MCF 10A (cell line): ENCODE data around the gene RBCK1. TPM values are rescaled to one million over a fixed set of nuclear protein-coding genes. Genes with fewer than 3 reads are reported as not detected.

ENCODE experiments used
- BruUV-seq: library from RNA; stranded (reverse); fragments of 400-500 nt; replicated peaks from 2 replicates; lab custom pipeline; 2021; lab: Mats Ljungman, UMichigan
- CTCF ChIA-PET: fragments of 300-600 bp; sonication (Branson Sonifier 250); formaldehyde crosslinking; extraction: SDS; loops from one replicate; lab custom pipeline; 2021; ENCODE audit warnings: antibody characterized with exemption, inconsistent platforms; lab: Yijun Ruan, JAX
- POLR2A ChIA-PET: fragments of 300-600, 350-650 bp; sonication (Branson Sonifier 250); formaldehyde crosslinking; extraction: SDS; loops from one replicate; lab custom pipeline; 2020; ENCODE audit warnings: antibody characterized with exemption, inconsistent platforms; lab: Yijun Ruan, JAX
- DNase-seq: peaks from one replicate; pipeline ENCODE4 v3.0.0-alpha.2; 2018; ENCODE audit not compliant: unreplicated experiment
- H3K27ac Mint-ChIP-seq: one replicate; pipeline ENCODE4 v1.8.0; 2022; ENCODE audit warnings: mild to moderate bottlenecking, low read depth, mixed read lengths; ENCODE audit not compliant: unreplicated experiment
- H3K27me3 Mint-ChIP-seq: one replicate; pipeline ENCODE4 v1.8.0; 2022; ENCODE audit warnings: mixed read lengths; ENCODE audit not compliant: insufficient read depth, unreplicated experiment
- H3K36me3 Mint-ChIP-seq: one replicate; pipeline ENCODE4 v1.8.0; 2022; ENCODE audit warnings: mild to moderate bottlenecking, moderate library complexity, mixed read lengths; ENCODE audit not compliant: insufficient read depth, unreplicated experiment
- H3K4me1 Mint-ChIP-seq: one replicate; pipeline ENCODE4 v1.8.0; 2022; ENCODE audit warnings: mixed read lengths; ENCODE audit not compliant: insufficient read depth, unreplicated experiment
- H3K4me3 Mint-ChIP-seq: one replicate; pipeline ENCODE4 v1.8.0; 2022; ENCODE audit warnings: mild to moderate bottlenecking, moderate library complexity, mixed read lengths; ENCODE audit not compliant: unreplicated experiment
- H3K9me3 Mint-ChIP-seq: one replicate; pipeline ENCODE4 v1.8.0; 2022; ENCODE audit warnings: mixed read lengths; ENCODE audit not compliant: unreplicated experiment
- CTCF ChIP-seq: fragments of 200-600 bp; IDR thresholded peaks from one replicate; pipeline ENCODE4 v1.8.0; 2022; ENCODE audit warnings: antibody characterized with exemption, mild to moderate bottlenecking; ENCODE audit not compliant: unreplicated experiment
- intact Hi-C: fragments of 100-400 bp; cut with micrococcal nuclease; formaldehyde crosslinking; loops from 2 replicates; pipeline ENCODE4 v1.14.1; 2022
- total RNA-seq: library from RNA; stranded (reverse); gene quantifications from 2 replicates; pipeline ENCODE4 v1.2.3, GENCODE V29; 2022

RBCK1 gene
- total RNA-seq, 1 experiment from 2014 or later = 353 TPM

GRCh38 chr20:397432-398237, 10.5 kb upstream of the RBCK1 start:
- ChIA-PET CTCF (interaction anchor here (0.8 to 6.2 kb wide), 4 partner anchors 25 to 43 kb away, joined by 3 to 45 read pairs (median 5); no protein-coding TSS in a partner anchor), POLR2A (interaction anchor here (1.2 to 13.1 kb wide), 7 partner anchors 10 to 43 kb away, joined by 3 to 198 read pairs (median 7); partner anchors contain the start of gene TRIB3)
- Mint-ChIP-seq H3K27ac (no peak overlapping the region), H3K36me3 (peaks cover 61% of the 10 kb centered on the region), H3K4me1 (peaks cover 16% of the 10 kb centered on the region), H3K9me3 (no peaks in the 10 kb centered on the region), H3K4me3 (no peak overlapping the region), H3K27me3 (no peaks in the 10 kb centered on the region)
- TF ChIP-seq CTCF = no peak
- intact Hi-C loops = no loop called here
- no peak for DNase-seq
- BruUV-seq = no TSS peak

- peak overlapping the region; percentile 78 for H3K27ac Mint-ChIP-seq
- H3K4me1 Mint-ChIP-seq = peaks cover 16% of the 10 kb centered on the region
- ChIA-PET POLR2A (interaction anchor here (1.1 to 13.1 kb wide), 6 partner anchors 8 to 45 kb away, joined by 3 to 198 read pairs (median 8); partner anchors contain the start of gene TRIB3), CTCF (interaction anchor here (0.7 to 6.2 kb wide), 7 partner anchors 19 to 156 kb away, joined by 3 to 45 read pairs (median 3); partner anchors contain the start of gene TRIB3)
- H3K4me3 Mint-ChIP-seq = no peak overlapping the region
- BruUV-seq = no TSS peak
- no peak for TF ChIP-seq CTCF
- no peaks in the 10 kb centered on the region for H3K9me3 Mint-ChIP-seq
- H3K36me3 Mint-ChIP-seq = peaks cover 44% of the 10 kb centered on the region
- no peaks in the 10 kb centered on the region for H3K27me3 Mint-ChIP-seq
- no peak for DNase-seq
- intact Hi-C loops = no loop called here
These were observed 8.9 kb upstream of the RBCK1 start for GRCh38 chr20:399182-399707.

DNA sequence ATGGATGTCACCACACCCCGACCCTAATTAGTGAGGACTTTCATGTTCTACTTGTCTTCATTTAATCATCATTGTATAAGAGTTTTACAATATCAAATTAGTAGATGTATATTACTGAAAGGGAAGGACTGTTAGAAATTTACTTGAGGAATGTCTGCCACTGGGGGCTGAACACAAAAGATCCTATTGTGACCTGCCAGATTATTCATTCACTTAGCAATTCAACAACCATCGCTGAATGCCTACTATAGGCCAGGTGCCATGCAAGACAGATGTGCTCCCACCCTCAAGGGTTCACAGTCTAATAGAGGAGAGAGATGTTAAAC, 8.0 kb upstream of the RBCK1 start:
- intact Hi-C loops = loop anchor here (2.0 kb wide), 1 partner anchor 37 kb away; no protein-coding TSS in a partner anchor
- Mint-ChIP-seq H3K27ac (peak overlapping the region; percentile 78), H3K4me3 (no peak overlapping the region), H3K9me3 (no peaks in the 10 kb centered on the region), H3K27me3 (no peaks in the 10 kb centered on the region), H3K4me1 (peaks cover 16% of the 10 kb centered on the region), H3K36me3 (peaks cover 36% of the 10 kb centered on the region)
- CTCF ChIA-PET = interaction anchor here (0.7 to 6.2 kb wide), 8 partner anchors 14 to 45 kb away, joined by 3 to 45 read pairs (median 4); partner anchors contain the start of gene TRIB3
- no peak for TF ChIP-seq CTCF
- no TSS peak for BruUV-seq
- POLR2A ChIA-PET = interaction anchor here (1.0 to 13.1 kb wide), 11 partner anchors 8 to 77 kb away, joined by 3 to 198 read pairs (median 9); partner anchors contain the start of gene TRIB3
- DNase-seq = no peak
